Panc1 (cell line): Measurements from ENCODE around the gene MT1B. TPM values are rescaled to one million over a fixed set of nuclear protein-coding genes. Genes with fewer than 3 reads are reported as not detected.

Source experiments
- ATAC-seq: fragments of 200-7000 bp; cut with Tn5 transposase; 2 replicates; pipeline ENCODE4 v1.9.1; 2020; ENCODE audit warnings: mild to moderate bottlenecking, moderate library complexity
- BruUV-seq: library from RNA; stranded (reverse); fragments of 400-500 nt; replicated peaks from 2 replicates; lab custom pipeline; 2021; lab: Mats Ljungman, UMichigan
- CTCF ChIA-PET: fragments of 300-600 bp; sonication (Branson Sonifier 250); formaldehyde crosslinking; loops from one replicate; lab custom pipeline; 2022; ENCODE audit warnings: antibody characterized with exemption; lab: Charles Lee
- POLR2A ChIA-PET: fragments of 300-600 bp; sonication (Branson Sonifier 250); formaldehyde crosslinking; loops from one replicate; lab custom pipeline; 2022; ENCODE audit warnings: antibody characterized with exemption; lab: Charles Lee
- DNase-seq: peaks from one replicate; pipeline ENCODE4 v3.0.0-alpha.2; 2010; ENCODE audit warnings: low read depth, low spot score
- H3K27ac ChIP-seq: 2 replicates; pipeline ENCODE4 v1.5.1; 2011; ENCODE audit warnings: mild to moderate bottlenecking, low read length, inconsistent platforms
- H3K27me3 ChIP-seq: fragments of 200-500 bp; sonication (Bioruptor generic); 2 replicates; pipeline ENCODE4 v1.6.0; 2014; ENCODE audit warnings: low read length, inconsistent platforms; ENCODE audit not compliant: control insufficient read depth, insufficient read depth
- H3K36me3 ChIP-seq: fragments of 200-500 bp; sonication (Bioruptor generic); 2 replicates; pipeline ENCODE4 v1.5.1; 2014; ENCODE audit warnings: inconsistent platforms, mild to moderate bottlenecking, low read length, moderate library complexity; ENCODE audit not compliant: control insufficient read depth, insufficient read depth
- H3K4me1 ChIP-seq: 2 replicates; pipeline ENCODE4 v1.5.1; 2011; ENCODE audit warnings: inconsistent platforms, mild to moderate bottlenecking, low read length, moderate library complexity; ENCODE audit not compliant: control insufficient read depth, insufficient read depth
- H3K4me3 ChIP-seq, 2 experiments: 2 replicates each; pipeline ENCODE4 v1.5.1; 2011 to 2012; ENCODE audit warnings: low read depth in 2 of 2, low read length in 2 of 2, mild to moderate bottlenecking in 2 of 2, inconsistent platforms in 1 of 2, moderate library complexity in 1 of 2
- H3K9me3 ChIP-seq: fragments of 200-500 bp; sonication (Bioruptor generic); 2 replicates; pipeline ENCODE4 v1.5.1; 2014; ENCODE audit warnings: low read depth, mild to moderate bottlenecking, inconsistent platforms, low read length, moderate library complexity; ENCODE audit not compliant: control insufficient read depth, insufficient read depth
- POLR2AphosphoS5 ChIP-seq: IDR thresholded peaks from 2 replicates; pipeline ENCODE4 v1.6.1; 2012; ENCODE audit warnings: mild to moderate bottlenecking, low read depth, low read length, moderate library complexity
- SIN3A ChIP-seq: IDR thresholded peaks from 2 replicates; pipeline ENCODE4 v1.6.1; 2012; ENCODE audit warnings: low read depth, mild to moderate bottlenecking, low read length, moderate library complexity, borderline replicate concordance; ENCODE audit not compliant: insufficient read depth
- TCF7L2 ChIP-seq: IDR thresholded peaks from 2 replicates; pipeline ENCODE4 v1.6.1; 2011; ENCODE audit warnings: mild to moderate bottlenecking, low read depth, low read length, inconsistent platforms
- in situ Hi-C: cut with HindIII; loops from 2 replicates; pipeline ENCODE4 v1.10.0; 2016; ENCODE audit warnings: low sequenced_read_pairs, low pct_unique_long_range_greater_than_20kb
- intact Hi-C: fragments of 100-400 bp; cut with micrococcal nuclease; formaldehyde crosslinking; loops from one replicate; pipeline ENCODE4 v1.10.0; 2022; ENCODE audit not compliant: unreplicated experiment
- total RNA-seq: library from RNA; stranded (reverse); gene quantifications from one replicate; pipeline ENCODE4 v1.2.1, GENCODE V29; 2021; ENCODE audit not compliant: unreplicated experiment
- TF ChIP-seq, protein P1 (sequence below): fragments of 450-650 bp; IDR thresholded peaks from 2 replicates; pipeline ENCODE4 v1.5.1; 2017; ENCODE audit warnings: mild to moderate bottlenecking
- TF ChIP-seq, protein P2 (sequence below), 2 experiments: IDR thresholded peaks; 2 replicates each; pipeline ENCODE4 v1.6.1; 2011 to 2012; ENCODE audit warnings: low read depth in 2 of 2, control low read depth in 1 of 2, low read length in 1 of 2, mild to moderate bottlenecking in 1 of 2, moderate library complexity in 1 of 2; ENCODE audit not compliant: insufficient read depth in 1 of 2

The MT1B gene
- total RNA-seq, 1 experiment from 2014 or later = not detected

DNA sequence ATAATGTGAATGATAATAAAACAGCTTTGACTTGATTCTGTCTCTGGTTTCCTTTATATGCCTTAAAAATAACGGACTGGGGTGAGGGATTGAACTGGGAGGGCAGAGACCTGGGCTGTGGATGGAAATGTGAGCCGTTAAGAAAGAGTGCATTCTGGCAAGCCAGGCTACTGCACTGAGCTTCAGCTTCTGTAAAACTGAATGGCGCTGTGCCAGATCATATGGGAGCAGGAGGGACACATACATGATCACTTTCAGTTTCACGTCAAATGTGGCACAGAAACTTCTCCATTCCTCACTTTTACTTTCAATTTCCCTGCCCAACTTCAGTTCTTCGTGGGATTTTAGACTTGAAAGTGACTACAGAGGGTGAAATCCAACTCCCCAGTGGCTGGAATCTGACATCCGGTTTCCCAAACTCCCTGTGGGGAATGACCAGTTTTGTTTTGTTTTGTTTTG is 42.2 kb upstream of the MT1B start:
- H3K27ac ChIP-seq = peak overlapping the region; percentile 94
- H3K36me3 ChIP-seq = peaks cover 3% of the 10 kb centered on the region; the same call in 1 of the 2 replicates
- CTCF ChIA-PET = interaction anchor here (1.0 kb wide), 1 partner anchor 16 kb away, joined by 3 read pairs; the partner anchor contains the start of gene MT1E
- DNase-seq (no peak), ATAC-seq (no peak)
- H3K4me1 ChIP-seq = peaks cover 70% of the 10 kb centered on the region
- TF ChIP-seq TCF7L2 (no peak), POLR2AphosphoS5 (no peak), SIN3A (no peak)
- TF ChIP-seq, protein P1, sequence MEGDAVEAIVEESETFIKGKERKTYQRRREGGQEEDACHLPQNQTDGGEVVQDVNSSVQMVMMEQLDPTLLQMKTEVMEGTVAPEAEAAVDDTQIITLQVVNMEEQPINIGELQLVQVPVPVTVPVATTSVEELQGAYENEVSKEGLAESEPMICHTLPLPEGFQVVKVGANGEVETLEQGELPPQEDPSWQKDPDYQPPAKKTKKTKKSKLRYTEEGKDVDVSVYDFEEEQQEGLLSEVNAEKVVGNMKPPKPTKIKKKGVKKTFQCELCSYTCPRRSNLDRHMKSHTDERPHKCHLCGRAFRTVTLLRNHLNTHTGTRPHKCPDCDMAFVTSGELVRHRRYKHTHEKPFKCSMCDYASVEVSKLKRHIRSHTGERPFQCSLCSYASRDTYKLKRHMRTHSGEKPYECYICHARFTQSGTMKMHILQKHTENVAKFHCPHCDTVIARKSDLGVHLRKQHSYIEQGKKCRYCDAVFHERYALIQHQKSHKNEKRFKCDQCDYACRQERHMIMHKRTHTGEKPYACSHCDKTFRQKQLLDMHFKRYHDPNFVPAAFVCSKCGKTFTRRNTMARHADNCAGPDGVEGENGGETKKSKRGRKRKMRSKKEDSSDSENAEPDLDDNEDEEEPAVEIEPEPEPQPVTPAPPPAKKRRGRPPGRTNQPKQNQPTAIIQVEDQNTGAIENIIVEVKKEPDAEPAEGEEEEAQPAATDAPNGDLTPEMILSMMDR = no peak
- TF ChIP-seq, protein P2, sequence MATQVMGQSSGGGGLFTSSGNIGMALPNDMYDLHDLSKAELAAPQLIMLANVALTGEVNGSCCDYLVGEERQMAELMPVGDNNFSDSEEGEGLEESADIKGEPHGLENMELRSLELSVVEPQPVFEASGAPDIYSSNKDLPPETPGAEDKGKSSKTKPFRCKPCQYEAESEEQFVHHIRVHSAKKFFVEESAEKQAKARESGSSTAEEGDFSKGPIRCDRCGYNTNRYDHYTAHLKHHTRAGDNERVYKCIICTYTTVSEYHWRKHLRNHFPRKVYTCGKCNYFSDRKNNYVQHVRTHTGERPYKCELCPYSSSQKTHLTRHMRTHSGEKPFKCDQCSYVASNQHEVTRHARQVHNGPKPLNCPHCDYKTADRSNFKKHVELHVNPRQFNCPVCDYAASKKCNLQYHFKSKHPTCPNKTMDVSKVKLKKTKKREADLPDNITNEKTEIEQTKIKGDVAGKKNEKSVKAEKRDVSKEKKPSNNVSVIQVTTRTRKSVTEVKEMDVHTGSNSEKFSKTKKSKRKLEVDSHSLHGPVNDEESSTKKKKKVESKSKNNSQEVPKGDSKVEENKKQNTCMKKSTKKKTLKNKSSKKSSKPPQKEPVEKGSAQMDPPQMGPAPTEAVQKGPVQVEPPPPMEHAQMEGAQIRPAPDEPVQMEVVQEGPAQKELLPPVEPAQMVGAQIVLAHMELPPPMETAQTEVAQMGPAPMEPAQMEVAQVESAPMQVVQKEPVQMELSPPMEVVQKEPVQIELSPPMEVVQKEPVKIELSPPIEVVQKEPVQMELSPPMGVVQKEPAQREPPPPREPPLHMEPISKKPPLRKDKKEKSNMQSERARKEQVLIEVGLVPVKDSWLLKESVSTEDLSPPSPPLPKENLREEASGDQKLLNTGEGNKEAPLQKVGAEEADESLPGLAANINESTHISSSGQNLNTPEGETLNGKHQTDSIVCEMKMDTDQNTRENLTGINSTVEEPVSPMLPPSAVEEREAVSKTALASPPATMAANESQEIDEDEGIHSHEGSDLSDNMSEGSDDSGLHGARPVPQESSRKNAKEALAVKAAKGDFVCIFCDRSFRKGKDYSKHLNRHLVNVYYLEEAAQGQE (IDR thresholded peaks at IDR 0.05; ENCODE audit: insufficient read depth in 1 of 2, low read depth in 2 of 2, low read length in 1 of 2) = no peak
- POLR2A ChIA-PET = no interaction called here
- no peaks in the 10 kb centered on the region for H3K27me3 ChIP-seq
- H3K9me3 ChIP-seq = no peaks in the 10 kb centered on the region
- in situ Hi-C loops = no loop called here
- intact Hi-C loops = loop anchor here (5.0 kb wide), 1 partner anchor 93 kb away; no protein-coding TSS in a partner anchor
- BruUV-seq = no TSS peak
- H3K4me3 ChIP-seq = peak overlapping the region; percentile 78 to 87

- Histone ChIP-seq H3K36me3 (peaks cover 3% of the 10 kb centered on the region; the same call in 1 of the 2 replicates), H3K9me3 (no peaks in the 10 kb centered on the region), H3K4me1 (peaks cover 70% of the 10 kb centered on the region), H3K27me3 (no peaks in the 10 kb centered on the region), H3K4me3 (peak overlapping the region; percentile 78 to 87), H3K27ac (peak overlapping the region; percentile 94)
- BruUV-seq = no TSS peak
- TF ChIP-seq TCF7L2 = no peak
- TF ChIP-seq POLR2AphosphoS5 = peak; percentile 53; the same call in 1 of the 2 replicates
- TF ChIP-seq SIN3A = peak; percentile 69; the same call in 1 of the 2 replicates
- intact Hi-C loops (no loop called here), in situ Hi-C loops (no loop called here)
- POLR2A ChIA-PET = no interaction called here
- DNase-seq (no peak), ATAC-seq (peak; percentile 33)
- CTCF ChIA-PET = no interaction called here
Measured at GRCh38 chr16:56610017-56610608, 41.6 kb upstream of the MT1B start.
